HepG2 (cell line): ENCODE data around the gene ELMOD1. TPM values are rescaled to one million over a fixed set of nuclear protein-coding genes. Genes with fewer than 3 reads are reported as not detected.

Experiments used
- ATAC-seq: fragments of 200-7000 bp; cut with Tn5 transposase; 3 replicates; pipeline ENCODE4 v1.9.1; 2020; ENCODE audit warnings: mild to moderate bottlenecking, moderate library complexity
- BruUV-seq: library from RNA; stranded (reverse); fragments of 400-500 nt; replicated peaks from 2 replicates; lab custom pipeline; 2021; lab: Mats Ljungman, UMichigan
- CTCF ChIA-PET: fragments of 300-600 bp; formaldehyde crosslinking; extraction: SDS; loops from one replicate; lab custom pipeline; 2021; ENCODE audit warnings: low total read pairs, inconsistent platforms, low intra/inter-chr PET ratio; lab: Yijun Ruan, JAX
- POLR2A ChIA-PET: fragments of 350-600 bp; sonication (Branson Sonifier 250); formaldehyde crosslinking; loops from one replicate; lab custom pipeline; 2020; ENCODE audit warnings: antibody characterized with exemption, inconsistent platforms; lab: Yijun Ruan, JAX
- DNase-seq: peaks from one replicate; pipeline ENCODE4 v3.0.0-alpha.2; 2015; ENCODE audit warnings: low spot score
- FAIRE-seq: peaks from 3 replicates; lab custom pipeline; 2011; peaks lifted over from hg19 to GRCh38; lab: Jason Lieb, UNC
- H2AFZ ChIP-seq: one replicate; pipeline ENCODE4 v1.6.1; 2011; ENCODE audit warnings: low read length, inconsistent platforms
- H3K27ac ChIP-seq: fragments of 300-600 bp; 3 replicates; pipeline ENCODE4 v1.8.0; 2011; ENCODE audit warnings: mixed run types, mild to moderate bottlenecking, mixed read lengths, low read length, inconsistent platforms; ENCODE audit not compliant: insufficient read depth; ENCODE audit errors: extremely low read length
- H3K27me3 ChIP-seq, 2 experiments: fragments of 200-600 bp in 1 of 2; 2 replicates in 1 of 2; 3 replicates in 1 of 2; pipeline versions ENCODE4 v1.6.0 to v1.8.0; 2011; ENCODE audit warnings: low read length in 2 of 2, mild to moderate bottlenecking in 2 of 2, moderate library complexity in 2 of 2, inconsistent platforms in 1 of 2; ENCODE audit not compliant: insufficient read depth in 2 of 2, control insufficient read depth in 1 of 2
- H3K36me3 ChIP-seq, 2 experiments: fragments of 200-600 bp in 1 of 2; replicated peaks in 1 of 2; 2 replicates in 1 of 2; 3 replicates in 1 of 2; pipeline versions ENCODE4 v1.5.1 to v1.8.0; 2011; ENCODE audit warnings: low read length in 2 of 2, inconsistent platforms in 1 of 2; ENCODE audit not compliant: insufficient read depth in 2 of 2, control insufficient read depth in 1 of 2
- H3K4me1 ChIP-seq: 2 replicates; pipeline ENCODE4 v1.5.1; 2012; ENCODE audit warnings: low read length, inconsistent platforms; ENCODE audit not compliant: insufficient read depth
- H3K4me2 ChIP-seq: 2 replicates; pipeline ENCODE4 v1.6.0; 2011; ENCODE audit warnings: low read depth, low read length, inconsistent platforms
- H3K4me3 ChIP-seq, 3 experiments: fragments of 200-600 bp in 1 of 3; sonication (generic), shearing (Covaris generic) in 1 of 3; replicated peaks in 1 of 3; 2 replicates each; pipeline ENCODE4 v1.5.1; 2011 to 2016; ENCODE audit warnings: low read length in 3 of 3, inconsistent platforms in 2 of 3, low read depth in 2 of 3, mild to moderate bottlenecking in 2 of 3, control low read depth in 1 of 3, mixed read lengths in 1 of 3; ENCODE audit not compliant: insufficient read depth in 1 of 3
- H3K79me2 ChIP-seq: one replicate; pipeline ENCODE4 v1.6.1; 2011; ENCODE audit warnings: low read length, inconsistent platforms; ENCODE audit not compliant: insufficient read depth
- H3K9ac ChIP-seq: 2 replicates; pipeline ENCODE4 v1.6.0; 2011; ENCODE audit warnings: mild to moderate bottlenecking, low read depth, low read length, inconsistent platforms; ENCODE audit not compliant: insufficient read depth
- H3K9me3 ChIP-seq: 2 replicates; pipeline ENCODE4 v1.5.1; 2012; ENCODE audit warnings: mild to moderate bottlenecking, low read length
- H4K20me1 ChIP-seq: 2 replicates; pipeline ENCODE4 v1.6.0; 2011; ENCODE audit warnings: inconsistent platforms, mild to moderate bottlenecking, low read length, moderate library complexity; ENCODE audit not compliant: insufficient read depth
- CBX5 ChIP-seq: sonication (generic); formaldehyde crosslinking; IDR thresholded peaks from 2 replicates; pipeline ENCODE4 v1.4.0; 2020; ENCODE audit warnings: missing genetic modification reagents, borderline replicate concordance
- FLYWCH1 ChIP-seq: sonication (generic); formaldehyde crosslinking; IDR thresholded peaks from 2 replicates; pipeline ENCODE4 v1.8.1; 2023; ENCODE audit warnings: mild to moderate bottlenecking, missing genetic modification reagents
- GTF2F1 ChIP-seq: fragments of 150-350 bp; IDR thresholded peaks from 2 replicates; pipeline ENCODE4 v1.6.1; 2014; ENCODE audit warnings: low read length
- MIER3 ChIP-seq: IDR thresholded peaks from 2 replicates; pipeline ENCODE4 v1.6.1; 2016; ENCODE audit warnings: missing compliant biosample characterization, borderline replicate concordance
- MTERF4 ChIP-seq: sonication (generic); formaldehyde crosslinking; IDR thresholded peaks from 2 replicates; pipeline ENCODE4 v1.8.0; 2023; ENCODE audit warnings: mild to moderate bottlenecking, missing genetic modification reagents
- NFYB ChIP-seq: sonication (generic); formaldehyde crosslinking; IDR thresholded peaks from 2 replicates; pipeline ENCODE4 v1.4.0; 2020; ENCODE audit warnings: missing genetic modification reagents
- NRL ChIP-seq: sonication (generic); formaldehyde crosslinking; IDR thresholded peaks from 2 replicates; pipeline ENCODE4 v1.5.0; 2020; ENCODE audit warnings: missing genetic modification reagents, mild to moderate bottlenecking, moderate library complexity, borderline replicate concordance
- RARA ChIP-seq: IDR thresholded peaks from 2 replicates; pipeline ENCODE4 v1.6.1; 2016; ENCODE audit warnings: missing genetic modification reagents, missing compliant biosample characterization
- RBM39 ChIP-seq: fragments of 200-400 bp; formaldehyde crosslinking; IDR thresholded peaks from one replicate; pipeline ENCODE4 v1.6.1; 2018; ENCODE audit warnings: antibody characterized with exemption, mild to moderate bottlenecking, low read depth, low read length; ENCODE audit not compliant: poor library complexity, severe bottlenecking
- TEAD3 ChIP-seq: optimal IDR thresholded peaks from 2 replicates; pipeline ENCODE3; 2016; ENCODE audit warnings: borderline replicate concordance
- ZBTB26 ChIP-seq: IDR thresholded peaks from 2 replicates; pipeline ENCODE4 v1.6.1; 2016; ENCODE audit warnings: missing compliant biosample characterization, missing genetic modification reagents, borderline replicate concordance
- ZFP36L1 ChIP-seq: sonication (generic); formaldehyde crosslinking; IDR thresholded peaks from 2 replicates; pipeline ENCODE4 v1.8.0; 2022; ENCODE audit warnings: mild to moderate bottlenecking, missing genetic modification reagents, moderate library complexity
- ZFP37 ChIP-seq: sonication (generic); formaldehyde crosslinking; IDR thresholded peaks from 2 replicates; pipeline ENCODE4 v1.4.0; 2020; ENCODE audit warnings: missing genetic modification reagents, borderline replicate concordance
- ZNF496 ChIP-seq: sonication (generic); formaldehyde crosslinking; IDR thresholded peaks from 2 replicates; pipeline ENCODE4 v1.8.1; 2023; ENCODE audit warnings: mild to moderate bottlenecking, moderate library complexity, missing genetic modification reagents; ENCODE audit not compliant: insufficient replicate concordance
- ZNF574 ChIP-seq: sonication (generic); formaldehyde crosslinking; IDR thresholded peaks from 2 replicates; pipeline ENCODE4 v1.4.0; 2020; ENCODE audit warnings: missing genetic modification reagents
- ZNF7 ChIP-seq: IDR thresholded peaks from 2 replicates; pipeline ENCODE4 v1.6.1; 2016; ENCODE audit warnings: missing biosample characterization, missing genetic modification reagents
- ZNF772 ChIP-seq: sonication (generic); formaldehyde crosslinking; IDR thresholded peaks from 2 replicates; pipeline ENCODE4 v1.5.0; 2020; ENCODE audit warnings: mild to moderate bottlenecking, missing genetic modification reagents
- ZNF773 ChIP-seq: sonication (generic); formaldehyde crosslinking; IDR thresholded peaks from 2 replicates; pipeline ENCODE4 v1.4.0; 2020; ENCODE audit warnings: missing genetic modification reagents, borderline replicate concordance
- WGBS: methylation state at CpG from one replicate; pipeline ENCODE4 v1.1.6; 2017; ENCODE audit warnings: low lambda C conversion rate; 5-methylcytosine and 5-hydroxymethylcytosine counted together
- in situ Hi-C: cut with HindIII; loops from 2 replicates; pipeline ENCODE4 v1.10.0; 2017; ENCODE audit warnings: low pct_unique_long_range_greater_than_20kb; ENCODE audit not compliant: extremely low pct_ligation_motif_present
- intact Hi-C: fragments of 100-400 bp; cut with micrococcal nuclease; formaldehyde crosslinking; loops from one replicate; pipeline ENCODE4 v1.10.0; 2022; ENCODE audit not compliant: unreplicated experiment
- polyA plus RNA-seq, 8 experiments: library from polyadenylated mRNA; depleted of rRNA in 3 of 8; stranded (reverse) in 7 of 8; unstranded in 1 of 8; fragments of >200 nt; fragmentation: Illumina TruSeq in 4 of 8; extraction: Trizol in 4 of 8; gene quantifications; 2 replicates each; pipeline versions ENCODE4 v1.2.1 to v1.2.3, GENCODE V29; 2011 to 2016; ENCODE audit warnings: low read depth in 4 of 8, missing spikeins in 1 of 8, mixed read lengths in 1 of 8; ENCODE audit not compliant: insufficient read depth in 1 of 8
- total RNA-seq, 5 experiments: library from RNA; depleted of rRNA; stranded (reverse); fragments of >200 nt; fragmentation: Illumina TruSeq; extraction: Trizol; gene quantifications; 2 replicates each; pipeline ENCODE4 v1.2.3, GENCODE V29; 2016; ENCODE audit warnings: low read depth in 1 of 5

The ELMOD1 gene
- total and polyA plus RNA-seq, 2 of the 13 experiments (the other 11 are each of a cell fraction or from before 2014, with no cell fraction given), result not detected

GRCh38 chr11:107702109-107702660, 111.2 kb downstream of the ELMOD1 start:
- intact Hi-C loops, result no loop called here
- DNase-seq, result no peak

GRCh38 chr11:107702723-107703122, 111.8 kb downstream of the ELMOD1 start:
- H3K9ac ChIP-seq, result no peak overlapping the region
- in situ Hi-C loops (no loop called here), intact Hi-C loops (no loop called here)
- no peak for DNase-seq
- H3K4me2 ChIP-seq, result no peak overlapping the region
- no peak overlapping the region for H2AFZ ChIP-seq
- ATAC-seq, result no peak
- H3K27ac ChIP-seq, result no peak overlapping the region
- CTCF ChIA-PET, result no interaction called here
- no peaks in the 10 kb centered on the region for H3K79me2 ChIP-seq
- peaks cover 0 to 10% of the 10 kb centered on the region in 2 experiments; a peak in 3 of 5 replicates for H3K27me3 ChIP-seq
- H3K36me3 ChIP-seq, result no peaks in the 10 kb centered on the region
- 6% methylated on average over 2 of the region's 2 CpGs for whole genome bisulfite sequencing
- H3K4me1 ChIP-seq, result no peaks in the 10 kb centered on the region
- POLR2A ChIA-PET, result no interaction called here
- no peaks in the 10 kb centered on the region for H4K20me1 ChIP-seq
- H3K9me3 ChIP-seq, result no peaks in the 10 kb centered on the region
- no peak for FAIRE-seq
- BruUV-seq, result no TSS peak
- no peak overlapping the region for H3K4me3 ChIP-seq
- TF ChIP-seq ZFP36L1 (CRISPR knock-in tag), result no peak
- TF ChIP-seq RBM39, result no peak
- TF ChIP-seq ZBTB26 (CRISPR knock-in tag), result no peak
- TF ChIP-seq NRL (CRISPR knock-in tag), result no peak
- no peak for TF ChIP-seq NFYB (CRISPR knock-in tag)
- TF ChIP-seq ZNF496 (CRISPR knock-in tag), result no peak
- TF ChIP-seq ZNF574, result no peak
- no peak for TF ChIP-seq ZNF7

More at GRCh38 chr11:107702109-107702660, 111.2 kb downstream of the ELMOD1 start:
- Histone ChIP-seq H3K79me2 (no peaks in the 10 kb centered on the region), H4K20me1 (no peaks in the 10 kb centered on the region), H3K4me2 (no peak overlapping the region), H3K36me3 (no peaks in the 10 kb centered on the region), H3K4me1 (no peaks in the 10 kb centered on the region), H3K27ac (no peak overlapping the region), H3K9me3 (no peaks in the 10 kb centered on the region), H3K9ac (no peak overlapping the region), H3K27me3 (peaks cover 0 to 10% of the 10 kb centered on the region in 2 experiments; a peak in 4 of 5 replicates), H2AFZ (no peak overlapping the region), H3K4me3 (no peak overlapping the region)
- CTCF ChIA-PET, result no interaction called here
- in situ Hi-C loops, result no loop called here
- POLR2A ChIA-PET, result no interaction called here
- TF ChIP-seq ZNF772 (CRISPR knock-in tag) (no peak), MIER3 (no peak), ZNF773 (CRISPR knock-in tag) (no peak), MTERF4 (CRISPR knock-in tag) (no peak), RARA (no peak), CBX5 (CRISPR knock-in tag) (no peak), ZFP37 (CRISPR knock-in tag) (no peak), FLYWCH1 (CRISPR knock-in tag) (no peak), TEAD3 (CRISPR knock-in tag) (no peak), GTF2F1 (no peak)
- FAIRE-seq, result no peak
- WGBS, result 10% methylated on average over 7 of the region's 7 CpGs
- ATAC-seq, result no peak
- no TSS peak for BruUV-seq
